ENCODE measurements around the gene ZNF573.

GRCh38 chr19:37692956-37693620, 86.3 kb downstream of the ZNF573 start:
- no peak for TF ChIP-seq CTCF (IDR thresholded peaks at IDR 0.05)
- TF ChIP-seq POLR2A (IDR thresholded peaks at IDR 0.05), result no peak
- no peak for TF ChIP-seq EP300 (IDR thresholded peaks at IDR 0.05; ENCODE audit: low read depth)

Data from transverse colon (tissue), 3 donors.